Hepatocyte (in vitro differentiated cells): ENCODE results near the gene PCDHA10.

ENCODE experiments used
- EZH2 ChIP-seq: fragments of 200-600 bp; sonication (generic); IDR thresholded peaks from 2 replicates; pipeline ENCODE4 v1.6.1; 2016; ENCODE audit warnings: antibody characterized with exemption, mild to moderate bottlenecking, borderline replicate concordance
- EZH2phosphoT487 ChIP-seq: fragments of 200-600 bp; sonication (generic); IDR thresholded peaks from one replicate; pipeline ENCODE4 v1.6.1; 2018; ENCODE audit warnings: antibody characterized with exemption, mild to moderate bottlenecking, low read depth, moderate library complexity; ENCODE audit not compliant: unreplicated experiment, severe bottlenecking
- TF ChIP-seq, protein P1 (sequence below): fragments of 200-600 bp; sonication (generic); IDR thresholded peaks from 2 replicates; pipeline ENCODE4 v1.5.1; 2016; ENCODE audit warnings: antibody characterized with exemption, mild to moderate bottlenecking; ENCODE audit not compliant: poor library complexity

DNA sequence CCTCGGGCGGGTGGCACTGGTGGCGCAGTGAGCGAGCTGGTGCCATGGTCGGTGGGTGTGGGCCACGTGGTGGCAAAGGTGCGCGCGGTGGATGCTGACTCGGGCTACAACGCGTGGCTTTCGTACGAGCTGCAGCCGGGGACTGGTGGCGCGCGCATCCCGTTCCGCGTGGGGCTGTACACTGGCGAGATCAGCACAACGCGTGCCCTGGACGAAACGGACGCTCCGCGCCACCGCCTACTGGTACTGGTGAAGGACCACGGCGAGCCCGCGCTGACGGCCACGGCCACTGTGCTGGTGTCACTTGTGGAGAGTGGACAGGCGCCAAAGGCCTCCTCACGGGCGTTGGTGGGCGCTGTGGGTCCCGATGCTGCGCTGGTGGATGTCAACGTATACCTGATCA lies 46.8 kb upstream of the PCDHA10 start:
- TF ChIP-seq, protein P1, sequence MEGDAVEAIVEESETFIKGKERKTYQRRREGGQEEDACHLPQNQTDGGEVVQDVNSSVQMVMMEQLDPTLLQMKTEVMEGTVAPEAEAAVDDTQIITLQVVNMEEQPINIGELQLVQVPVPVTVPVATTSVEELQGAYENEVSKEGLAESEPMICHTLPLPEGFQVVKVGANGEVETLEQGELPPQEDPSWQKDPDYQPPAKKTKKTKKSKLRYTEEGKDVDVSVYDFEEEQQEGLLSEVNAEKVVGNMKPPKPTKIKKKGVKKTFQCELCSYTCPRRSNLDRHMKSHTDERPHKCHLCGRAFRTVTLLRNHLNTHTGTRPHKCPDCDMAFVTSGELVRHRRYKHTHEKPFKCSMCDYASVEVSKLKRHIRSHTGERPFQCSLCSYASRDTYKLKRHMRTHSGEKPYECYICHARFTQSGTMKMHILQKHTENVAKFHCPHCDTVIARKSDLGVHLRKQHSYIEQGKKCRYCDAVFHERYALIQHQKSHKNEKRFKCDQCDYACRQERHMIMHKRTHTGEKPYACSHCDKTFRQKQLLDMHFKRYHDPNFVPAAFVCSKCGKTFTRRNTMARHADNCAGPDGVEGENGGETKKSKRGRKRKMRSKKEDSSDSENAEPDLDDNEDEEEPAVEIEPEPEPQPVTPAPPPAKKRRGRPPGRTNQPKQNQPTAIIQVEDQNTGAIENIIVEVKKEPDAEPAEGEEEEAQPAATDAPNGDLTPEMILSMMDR: no peak
- TF ChIP-seq EZH2 (no peak), EZH2phosphoT487 (no peak)
